A204.1 (cell line): ENCODE measurements around the gene CHPF2.
A peak's percentile ranks its signal among the peaks of the same experiment; 100 is the strongest.

Source experiments
- FAIRE-seq: peaks from 2 replicates; lab custom pipeline; 2012; peaks lifted over from hg19 to GRCh38; lab: Jason Lieb, UNC

CHPF2 gene

GRCh38 chr7:151206914-151207313, 25.4 kb upstream of the CHPF2 start:
- FAIRE-seq, result no peak

DNA sequence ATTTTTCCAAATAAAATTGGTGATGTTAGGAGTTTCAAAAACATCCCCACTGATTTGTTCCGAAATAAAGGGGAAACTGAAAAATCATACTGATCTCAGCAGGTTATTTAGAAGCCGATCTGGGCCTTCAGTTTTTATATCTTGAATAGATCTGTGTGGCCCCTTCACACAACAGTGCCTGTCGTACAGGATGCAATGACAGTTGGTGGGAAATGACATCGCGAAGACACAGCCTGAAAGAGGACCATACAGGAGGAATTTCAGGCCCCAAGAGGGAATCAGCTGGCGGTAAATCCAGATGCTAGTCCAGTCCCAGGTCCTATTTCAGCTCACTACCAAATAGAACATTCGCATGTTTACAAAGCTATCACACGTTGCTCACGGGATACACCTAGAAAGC, 25.0 kb upstream of the CHPF2 start:
- FAIRE-seq, result no peak

GRCh38 chr7:151207804-151208203, 24.5 kb upstream of the CHPF2 start:
- no peak for FAIRE-seq

DNA sequence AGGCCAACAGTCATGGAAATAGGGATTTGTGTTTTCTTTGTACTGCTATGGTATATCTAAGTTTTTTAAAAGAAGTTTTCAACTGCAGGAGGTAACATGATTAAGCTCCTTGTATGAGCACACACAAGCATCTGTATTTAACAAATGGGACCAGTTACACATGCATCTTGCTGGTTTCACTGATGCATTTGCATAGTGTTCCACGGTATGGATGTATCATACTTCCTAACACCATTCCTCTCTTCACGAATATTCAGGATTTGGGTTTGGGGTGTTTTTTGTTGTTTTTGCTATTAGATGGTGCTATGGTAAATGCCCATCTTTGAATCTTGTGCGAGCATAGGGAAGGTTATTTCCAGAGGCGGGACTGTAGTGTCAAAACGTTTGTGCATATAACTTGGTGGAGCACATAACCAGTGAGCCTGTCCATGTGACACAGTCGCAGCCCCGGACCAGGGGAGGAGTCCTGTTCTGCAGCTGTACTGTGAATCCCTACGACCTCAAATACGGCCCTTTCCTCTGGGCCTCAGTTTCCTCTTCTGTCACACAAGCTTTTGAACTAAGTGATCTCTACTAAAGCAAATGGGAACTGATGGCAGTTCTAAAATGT, 23.9 kb upstream of the CHPF2 start:
- FAIRE-seq, result no peak

GRCh38 chr7:151209588-151209987, 22.7 kb upstream of the CHPF2 start:
- FAIRE-seq, result no peak

DNA sequence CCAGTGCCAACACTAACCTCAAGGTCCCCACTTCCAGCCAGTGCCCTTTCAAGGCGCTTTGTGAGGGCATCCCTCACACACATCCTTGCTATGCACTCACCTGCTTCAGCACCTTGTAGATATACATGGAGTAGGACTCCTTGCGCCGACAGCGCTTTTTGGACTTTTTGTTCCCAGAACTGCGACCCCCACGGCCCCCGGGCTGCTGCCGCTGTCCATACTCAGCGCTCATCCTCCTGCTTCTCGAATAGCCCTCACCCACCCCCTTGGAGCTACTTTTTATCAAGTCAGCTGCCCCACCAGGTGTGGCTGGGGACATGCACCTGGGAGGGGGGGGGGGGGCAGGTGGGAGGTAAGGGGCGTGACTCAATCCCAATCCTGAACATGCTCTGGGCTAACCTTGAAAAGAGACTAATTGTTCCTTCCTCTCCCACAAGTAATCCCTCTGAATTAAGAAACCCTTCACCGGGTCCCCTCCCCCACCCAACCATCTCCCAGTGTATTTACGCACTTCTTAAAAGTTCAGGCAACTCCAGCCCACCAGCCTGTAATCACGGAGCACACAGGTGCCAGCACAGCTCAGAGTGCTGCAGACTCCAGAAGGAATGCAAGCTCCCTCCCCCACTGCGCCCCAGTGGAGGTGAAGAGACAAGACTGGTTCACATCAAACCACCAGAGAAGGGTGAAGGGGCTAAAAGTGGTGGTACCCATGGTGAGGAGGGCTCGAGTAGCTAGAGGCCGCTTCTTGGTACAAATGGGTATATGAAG, 22.0 kb upstream of the CHPF2 start, which contains the start of gene H2BK1:
H2BK1 (minus strand) TSS at position 402 of the 768 bp plus-strand sequence; CDS start at position 232, 170 bp downstream.
- no peak for FAIRE-seq

DNA sequence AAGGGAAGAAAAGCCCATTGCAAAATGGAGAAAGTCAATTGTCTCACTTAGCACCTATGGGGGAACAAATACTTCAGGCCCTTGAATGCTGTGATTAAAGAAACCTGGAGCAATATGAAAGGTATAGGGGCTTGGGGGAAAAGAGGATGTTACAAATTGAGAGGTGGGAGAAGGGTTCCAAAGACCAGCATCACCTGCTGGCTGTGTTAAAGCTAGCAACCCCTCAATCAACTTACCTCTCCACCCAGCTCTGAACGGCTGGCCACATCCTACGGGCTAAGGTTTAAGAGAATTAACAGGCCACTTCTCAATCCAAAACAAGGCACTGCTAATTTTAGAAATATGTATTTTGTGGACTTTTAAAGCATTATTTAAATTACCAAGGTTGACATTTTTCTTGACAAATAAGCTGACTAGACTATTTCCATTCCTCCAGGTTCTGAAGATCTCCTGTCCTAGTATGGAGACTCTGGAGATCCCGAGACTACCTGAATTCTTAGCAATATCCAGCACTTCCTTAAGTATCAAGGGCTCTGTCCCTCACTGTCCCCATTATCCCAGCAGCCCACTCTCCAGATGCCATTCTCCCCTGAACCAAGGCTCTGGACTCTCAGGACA, 21.0 kb upstream of the CHPF2 start:
- FAIRE-seq, result no peak

DNA sequence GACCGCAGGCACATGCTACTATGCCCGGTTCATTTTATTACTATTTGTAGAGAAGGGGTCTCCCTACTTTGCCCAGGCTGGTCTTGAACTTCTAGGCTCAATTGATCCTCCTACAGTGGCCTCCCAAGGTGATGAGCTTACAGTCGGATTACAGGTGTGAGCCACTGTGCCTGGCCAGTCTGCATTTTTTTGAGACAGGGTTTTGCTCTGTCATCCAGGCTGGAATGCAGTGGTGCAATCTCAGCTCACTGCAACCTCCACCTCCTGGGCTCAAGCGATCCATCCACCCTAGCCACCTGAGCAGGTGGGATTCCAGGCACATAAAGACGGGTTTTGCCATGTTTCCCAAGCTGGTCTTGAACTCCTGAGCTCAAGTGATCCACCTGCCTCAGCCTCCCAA, 19.7 kb upstream of the CHPF2 start:
- FAIRE-seq, result no peak

- no peak for FAIRE-seq
These were observed 18.5 kb upstream of the CHPF2 start for GRCh38 chr7:151213826-151214225.

DNA sequence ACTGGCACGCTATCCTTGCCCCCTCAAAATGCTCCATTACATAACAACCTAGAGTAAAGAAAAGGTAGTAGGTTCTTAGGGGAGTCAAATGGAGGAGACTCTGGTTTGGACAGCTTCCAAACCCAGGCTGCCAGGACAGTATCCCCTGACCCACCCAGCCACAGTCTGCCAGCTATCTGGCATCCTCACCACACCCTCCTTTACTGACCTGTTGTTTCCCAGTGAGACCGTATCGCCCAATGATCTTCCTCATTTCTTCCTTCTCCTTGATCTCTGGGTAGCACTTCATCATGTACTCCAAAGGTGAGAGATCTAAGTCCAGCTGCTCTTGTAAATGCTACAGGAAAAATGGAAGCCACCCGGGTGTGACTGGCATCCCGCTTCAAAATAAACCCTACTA, 16.9 kb upstream of the CHPF2 start:
- no peak for FAIRE-seq

- FAIRE-seq, result no peak
These were observed 14.1 kb upstream of the CHPF2 start for GRCh38 chr7:151218170-151218569.

DNA sequence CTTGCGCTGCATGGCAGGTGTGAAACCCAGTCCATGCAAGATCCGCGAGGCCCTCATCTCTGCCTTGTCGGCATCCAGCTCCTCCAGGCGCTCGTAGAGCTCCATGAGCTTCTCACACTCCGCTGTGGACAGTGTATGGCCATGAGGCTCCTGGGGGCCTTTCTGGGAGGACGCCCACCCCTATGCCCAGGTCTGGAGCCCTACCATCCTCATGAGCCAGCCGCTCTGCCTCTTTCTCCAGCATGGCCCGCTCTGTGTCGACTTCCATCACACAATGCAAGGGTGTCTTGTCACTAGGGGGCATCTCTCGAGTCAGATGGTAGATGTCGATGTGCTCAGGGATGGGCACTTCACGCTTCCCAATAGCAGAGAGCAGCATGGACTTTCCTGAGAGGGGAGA, 8.6 kb upstream of the CHPF2 start:
- FAIRE-seq, result no peak

- FAIRE-seq, result no peak
These were observed 6.3 kb upstream of the CHPF2 start for GRCh38 chr7:151225948-151226510.

DNA sequence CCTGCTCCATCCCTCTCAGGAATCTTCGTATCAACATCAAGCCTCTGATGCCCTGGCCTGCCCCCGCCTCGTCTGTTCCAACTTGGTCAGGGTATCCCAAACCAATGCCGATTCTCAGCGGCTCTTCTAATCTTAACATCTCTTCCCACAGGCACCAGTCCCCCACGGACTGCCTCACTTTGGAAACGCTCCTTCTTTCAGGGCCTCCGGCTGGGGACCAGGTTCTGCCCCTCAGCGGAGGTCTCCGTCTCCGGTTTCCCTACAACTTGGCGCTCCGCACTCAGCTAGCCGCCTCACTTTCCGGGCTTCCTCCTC, 5.8 kb upstream of the CHPF2 start:
- FAIRE-seq, result no peak

- FAIRE-seq, result peak; percentile 96
These were observed 5.2 kb upstream of the CHPF2 start, which contains the start of gene ABCF2 for GRCh38 chr7:151226875-151227782. TSS of gene ABCF2 (minus strand) at chr7:151227205. CDS start at chr7:151226458, 747 bp downstream.

DNA sequence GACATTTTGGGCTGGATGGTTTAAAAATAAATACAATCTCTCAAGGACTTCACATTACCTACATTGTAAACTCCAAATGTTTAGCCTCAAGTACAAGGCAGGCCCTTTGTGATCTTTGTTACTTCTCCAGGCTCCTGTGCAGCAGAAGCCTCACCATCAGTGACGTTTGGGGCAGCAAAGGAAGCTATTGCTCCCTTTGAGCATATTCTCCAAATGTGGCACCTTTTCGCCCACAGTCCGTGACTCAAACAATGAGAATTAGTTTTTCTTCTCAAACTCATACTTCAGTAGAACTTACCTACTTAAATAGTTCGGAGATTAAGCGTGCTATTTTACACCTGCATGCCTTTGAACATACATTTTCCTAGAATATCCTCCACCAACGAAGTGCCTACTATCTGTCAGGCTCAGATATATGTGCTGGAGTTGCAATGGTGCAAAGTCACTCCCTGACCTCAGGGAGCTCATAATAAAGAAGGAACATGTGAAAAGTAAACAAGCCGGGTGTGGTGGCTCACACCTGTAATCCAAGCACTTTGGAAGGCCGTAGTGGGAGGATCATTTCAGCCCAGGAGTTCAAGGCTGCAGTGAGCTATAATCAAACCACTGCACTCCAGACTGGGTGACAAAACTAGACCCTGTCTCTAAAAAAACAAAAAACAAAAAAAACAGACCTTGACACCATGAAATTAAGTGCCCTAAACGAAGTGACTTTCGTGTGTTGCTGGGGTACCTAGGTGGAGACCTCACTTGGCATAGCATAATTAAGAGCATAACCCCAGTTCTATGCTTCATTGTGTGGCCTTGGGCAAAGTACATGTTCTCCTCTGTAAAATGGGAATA, 4.0 kb upstream of the CHPF2 start:
- FAIRE-seq, result no peak

DNA sequence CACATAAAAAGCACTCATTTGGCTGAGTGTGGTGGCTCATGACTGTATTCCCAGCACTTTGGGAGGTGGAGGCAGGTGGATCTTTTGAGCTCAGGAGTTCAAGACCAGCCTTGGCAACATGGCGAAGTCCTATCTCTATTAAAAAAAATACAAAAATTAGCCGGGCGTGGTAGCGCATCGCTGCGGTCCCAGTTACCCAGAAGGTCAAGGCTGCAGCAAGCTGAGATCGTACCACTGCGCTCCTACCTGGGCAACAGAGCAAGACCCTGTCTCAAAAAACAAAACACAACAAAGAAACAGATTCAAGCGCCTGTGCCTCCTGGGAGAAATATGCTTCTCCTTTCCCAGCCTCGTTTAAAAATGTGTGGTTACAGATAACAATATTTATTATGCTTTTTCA, 3.0 kb upstream of the CHPF2 start:
- no peak for FAIRE-seq

DNA sequence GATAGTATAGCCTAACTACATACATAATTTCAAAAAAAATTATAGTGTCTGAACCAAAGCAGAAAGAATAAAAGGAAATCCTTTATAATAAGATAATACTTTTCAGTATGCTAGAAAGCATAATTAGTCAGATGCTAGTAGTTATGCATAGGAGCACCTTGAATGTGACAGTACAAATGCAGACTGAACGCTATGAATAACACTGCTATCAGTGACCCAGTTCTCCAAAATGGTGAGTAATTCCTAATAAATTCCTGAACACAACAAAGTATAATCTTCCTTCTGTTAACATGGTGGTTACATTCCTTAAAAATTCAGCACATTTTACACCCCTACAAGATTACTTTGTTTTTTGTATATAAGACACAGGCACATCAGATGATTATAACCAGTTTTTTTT, 1.2 kb upstream of the CHPF2 start:
- FAIRE-seq, result no peak

- FAIRE-seq, result no peak
These were observed 826 bp downstream of the CHPF2 start for GRCh38 chr7:151232917-151233701.

- FAIRE-seq, result no peak
These were observed 1.5 kb downstream of the CHPF2 start for GRCh38 chr7:151233804-151234203.
